Activated naive CD4-positive, alpha-beta T cell treated with anti-CD3 and anti-CD28 coated beads, Interleukin-2, amount 50 U/mL, for 72 hours (primary cell): ENCODE measurements around the gene MAP2K1. TPM values are rescaled to one million over a fixed set of nuclear protein-coding genes. Genes with fewer than 3 reads are reported as not detected.
"Not testable (repeated sequence)": the region's sequence is repeated elsewhere in the genome, so short reads cannot be mapped to it uniquely, and the experiment has no call there.

Experiments
- ATAC-seq, 2 donors: fragments of 150-1000 bp; cut with Tn5 transposase; 2 replicates each; pipeline ENCODE4 v1.10.0; 2021; ENCODE audit warnings: mild to moderate bottlenecking in 2 of 2, moderate library complexity in 2 of 2
- DNase-seq, 2 donors: peaks; one replicate each; pipeline ENCODE4 v3.0.0; 2021 to 2022; ENCODE audit warnings: low spot score in 2 of 2
- H3K27ac Mint-ChIP-seq, 2 donors: one replicate each; pipeline ENCODE4 v1.8.0; 2022; ENCODE audit warnings: mild to moderate bottlenecking in 2 of 2, mixed read lengths in 2 of 2
- H3K36me3 Mint-ChIP-seq, 2 donors: one replicate each; pipeline ENCODE4 v1.8.0; 2022; ENCODE audit warnings: mixed read lengths in 2 of 2
- H3K9me3 Mint-ChIP-seq, 2 donors: one replicate each; pipeline ENCODE4 v1.8.0; 2022; ENCODE audit warnings: mixed read lengths in 2 of 2
- total RNA-seq, 2 donors: library from RNA; stranded (reverse); gene quantifications; one replicate each; pipeline ENCODE4 v1.2.3, GENCODE V29; 2022

The MAP2K1 gene
- total RNA-seq, 2 donors from 2014 or later = 78.8 to 131 TPM

DNA sequence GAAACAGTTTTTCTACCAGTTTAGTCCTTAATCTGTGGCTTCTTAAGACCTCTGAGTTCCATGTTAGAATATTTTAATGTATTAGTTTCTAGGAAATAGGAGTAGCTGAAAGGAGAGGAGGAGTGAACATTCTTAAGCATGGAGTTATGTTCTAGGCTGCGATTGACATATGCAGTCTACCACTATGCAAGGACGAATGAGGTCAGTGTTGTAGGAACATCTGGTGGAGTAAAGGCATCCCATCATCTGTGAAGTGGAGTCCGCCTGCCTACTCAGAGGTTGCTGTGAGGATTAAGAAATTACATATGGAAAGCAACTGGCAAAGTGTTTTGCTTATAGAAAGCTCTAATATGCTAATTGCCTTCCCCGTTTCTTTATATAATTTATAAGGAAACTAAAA, 65.7 kb downstream of the MAP2K1 start:
- H3K27ac Mint-ChIP-seq = peak overlapping the region in 1 of 2 donors; percentile 80
- no peak for ATAC-seq
- peaks cover 0 to 4% of the 10 kb centered on the region in 2 donors for H3K9me3 Mint-ChIP-seq
- no peak for DNase-seq
- H3K36me3 Mint-ChIP-seq = peaks cover under 1 to 37% of the 10 kb centered on the region in 2 donors

- DNase-seq (no peak), ATAC-seq (no peak)
- peaks cover 0 to 33% of the 10 kb centered on the region in 2 donors for H3K36me3 Mint-ChIP-seq
- no peak overlapping the region for H3K27ac Mint-ChIP-seq
- peaks cover 0 to 3% of the 10 kb centered on the region in 2 donors for H3K9me3 Mint-ChIP-seq
These were observed 66.4 kb downstream of the MAP2K1 start for GRCh38 chr15:66452971-66453580.

DNA sequence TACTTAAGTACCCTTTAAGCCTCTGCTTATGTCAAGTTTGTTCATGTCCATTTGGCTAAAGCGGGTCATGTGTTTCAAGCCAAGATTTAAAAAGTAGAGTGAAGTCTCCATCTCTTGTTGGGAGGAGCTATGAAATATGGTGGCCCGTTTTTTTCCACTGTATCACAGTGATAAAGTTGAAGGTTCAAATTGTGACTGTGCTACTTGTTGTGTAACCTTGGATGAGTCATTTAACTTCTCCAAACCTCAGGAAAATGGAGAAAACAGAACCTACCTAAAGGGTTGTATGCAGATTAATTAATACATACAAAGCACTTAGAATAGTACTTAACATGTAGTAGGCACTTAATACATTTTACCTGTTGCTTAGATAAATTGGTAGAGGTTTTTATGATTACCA, 67.4 kb downstream of the MAP2K1 start:
- Mint-ChIP-seq H3K9me3 (no peaks in the 10 kb centered on the region), H3K27ac (peak overlapping the region in 1 of 2 donors; percentile 46), H3K36me3 (peaks cover 0 to 22% of the 10 kb centered on the region in 2 donors)
- no peak for DNase-seq
- ATAC-seq = no peak

GRCh38 chr15:66456211-66456610, 69.5 kb downstream of the MAP2K1 start:
- peaks cover 9 to 31% of the 10 kb centered on the region in 2 donors for H3K36me3 Mint-ChIP-seq
- H3K9me3 Mint-ChIP-seq = no peaks in the 10 kb centered on the region
- ATAC-seq (peak; percentile 82 to 83), DNase-seq (no peak)
- H3K27ac Mint-ChIP-seq = peak overlapping the region in 1 of 2 donors; percentile 37

- Mint-ChIP-seq H3K27ac (peak overlapping the region; percentile 59 to 77), H3K9me3 (no peaks in the 10 kb centered on the region), H3K36me3 (peaks cover 13 to 29% of the 10 kb centered on the region in 2 donors)
- ATAC-seq (no peak), DNase-seq (no peak)
These were observed 73.3 kb downstream of the MAP2K1 start for GRCh38 chr15:66459818-66460615.

DNA sequence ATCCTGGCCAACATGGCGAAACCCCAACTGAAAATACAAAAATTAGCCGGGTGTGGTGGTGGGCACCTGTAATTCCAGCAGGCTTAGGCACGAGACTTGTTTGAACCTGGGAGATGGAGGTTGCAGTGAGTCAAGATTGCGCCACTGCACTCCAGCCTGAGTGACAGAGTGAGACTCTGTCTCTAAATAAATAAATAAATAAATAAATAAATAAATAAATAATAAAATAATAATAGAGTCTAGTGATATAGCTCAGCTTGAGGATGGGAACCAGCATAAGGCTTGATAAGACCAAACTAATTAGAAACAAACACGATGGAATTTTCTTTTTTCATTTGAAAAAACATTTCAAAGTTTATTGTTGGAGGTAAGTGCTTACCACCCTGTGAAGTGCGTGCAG, 74.6 kb downstream of the MAP2K1 start:
- not testable (repeated sequence) for DNase-seq, ATAC-seq, H3K9me3 Mint-ChIP-seq
- Mint-ChIP-seq H3K27ac (peak overlapping the region in 1 of 2 donors; percentile 59), H3K36me3 (peaks cover 13 to 36% of the 10 kb centered on the region in 2 donors)

- H3K27ac Mint-ChIP-seq = no peak overlapping the region
These were observed 75.2 kb downstream of the MAP2K1 start for GRCh38 chr15:66461917-66462316.

DNA sequence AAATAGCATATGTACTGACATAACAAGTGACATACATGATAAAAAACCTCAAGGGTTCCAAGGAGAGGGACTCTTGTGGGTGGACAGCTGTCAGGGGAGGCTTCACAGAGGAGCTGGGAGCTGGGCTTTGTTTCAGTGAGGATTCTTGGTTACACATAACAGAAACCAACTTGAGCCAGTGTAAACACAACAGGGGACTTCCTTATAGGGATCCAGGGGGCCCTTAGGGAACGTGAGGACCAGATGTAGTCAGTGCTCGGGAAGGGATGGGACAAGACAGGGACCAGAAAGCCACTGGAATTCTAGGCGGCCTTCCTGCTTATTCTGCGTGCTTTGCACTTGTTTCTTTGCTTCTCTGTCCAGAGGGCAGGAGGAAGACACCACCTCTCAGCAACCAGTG, 75.9 kb downstream of the MAP2K1 start:
- DNase-seq (no peak), ATAC-seq (peak in 1 of 2 donors; percentile 27)
- no peak overlapping the region for H3K27ac Mint-ChIP-seq
- H3K36me3 Mint-ChIP-seq = peaks cover 13 to 37% of the 10 kb centered on the region in 2 donors
- no peaks in the 10 kb centered on the region for H3K9me3 Mint-ChIP-seq

More at GRCh38 chr15:66461917-66462316, 75.2 kb downstream of the MAP2K1 start:
- no peak for ATAC-seq
- Mint-ChIP-seq H3K36me3 (peaks cover 13 to 36% of the 10 kb centered on the region in 2 donors), H3K9me3 (no peaks in the 10 kb centered on the region)
- no peak for DNase-seq

DNA sequence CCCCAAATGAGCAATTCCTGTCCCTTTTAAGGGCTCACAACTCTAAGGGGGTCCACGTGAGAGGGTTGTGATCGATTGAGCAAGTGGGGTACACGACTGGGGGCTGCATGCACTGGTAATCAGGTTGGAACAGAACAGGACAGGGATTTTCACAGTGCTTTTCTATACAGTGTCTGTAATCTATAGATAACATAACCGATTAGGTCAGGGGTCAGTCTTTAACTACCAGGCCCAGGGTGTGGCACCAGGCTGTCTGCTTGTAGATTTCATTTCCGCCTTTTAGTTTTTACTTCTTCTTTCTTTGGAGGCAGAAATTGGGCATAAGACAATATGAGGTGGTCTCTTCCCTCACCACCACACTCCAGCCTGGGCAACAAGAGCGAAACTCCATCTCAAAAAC, 78.6 kb downstream of the MAP2K1 start:
- DNase-seq, H3K27ac Mint-ChIP-seq, ATAC-seq, H3K9me3 Mint-ChIP-seq: not testable (repeated sequence)
- peaks cover 5 to 43% of the 10 kb centered on the region in 2 donors for H3K36me3 Mint-ChIP-seq

GRCh38 chr15:66467162-66468040, 80.7 kb downstream of the MAP2K1 start:
- H3K36me3 Mint-ChIP-seq = peaks cover 4 to 43% of the 10 kb centered on the region in 2 donors
- not testable (repeated sequence) for H3K9me3 Mint-ChIP-seq, ATAC-seq, DNase-seq
- H3K27ac Mint-ChIP-seq = peak overlapping the region; percentile 42 to 55

DNA sequence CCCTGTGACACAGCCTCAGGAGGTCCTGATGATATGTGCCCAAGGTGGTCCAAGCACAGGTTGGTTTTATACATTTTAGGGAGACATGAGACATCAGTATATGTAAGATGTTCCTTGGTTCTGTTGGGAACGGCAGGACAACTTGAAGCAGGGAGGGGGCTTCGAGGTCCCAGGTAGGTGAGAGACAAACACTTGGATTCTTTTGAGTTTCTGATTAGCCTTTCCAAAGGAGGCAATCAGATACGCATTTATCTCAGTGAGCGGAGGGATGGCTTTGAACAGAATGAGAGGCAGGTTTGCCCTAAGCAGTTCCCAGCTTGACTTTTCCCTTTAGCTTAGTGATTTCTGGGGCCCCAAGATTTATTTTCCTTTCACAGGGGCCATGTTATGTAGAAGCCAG, 84.1 kb downstream of the MAP2K1 start:
- not testable (repeated sequence) for DNase-seq, ATAC-seq, H3K9me3 Mint-ChIP-seq
- Mint-ChIP-seq H3K36me3 (peaks cover 0 to 28% of the 10 kb centered on the region in 2 donors), H3K27ac (peak overlapping the region in 1 of 2 donors; percentile 68)

GRCh38 chr15:66472176-66472999, 85.7 kb downstream of the MAP2K1 start:
- Mint-ChIP-seq H3K27ac (peak overlapping the region; percentile 6 to 67), H3K9me3 (no peaks in the 10 kb centered on the region), H3K36me3 (peaks cover 0 to 28% of the 10 kb centered on the region in 2 donors)
- DNase-seq = peak in 1 of 2 donors; percentile 31
- peak; percentile 86 to 91 for ATAC-seq

DNA sequence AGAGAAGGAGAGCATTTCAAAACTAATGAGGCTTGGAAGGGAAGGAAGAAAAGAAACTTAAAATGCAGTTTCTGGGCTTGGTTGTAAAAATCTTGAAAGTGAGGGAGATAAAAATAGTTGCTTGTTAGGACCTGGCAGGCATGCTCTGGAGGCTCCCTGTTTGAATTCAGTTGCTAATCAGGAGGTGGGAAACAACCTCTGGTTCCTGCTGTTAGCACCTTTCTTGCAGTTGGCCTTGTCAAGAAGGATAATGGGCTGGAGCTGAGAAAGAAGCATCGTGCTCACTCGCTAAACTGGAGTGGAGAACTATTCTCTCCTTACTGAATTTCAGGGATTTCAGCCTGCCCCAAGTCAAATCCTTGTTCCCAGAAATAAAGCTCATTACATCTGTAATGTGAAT, 87.4 kb downstream of the MAP2K1 start:
- DNase-seq (no peak), ATAC-seq (no peak)
- H3K36me3 Mint-ChIP-seq = peaks cover 0 to 21% of the 10 kb centered on the region in 2 donors
- no peak overlapping the region for H3K27ac Mint-ChIP-seq
- no peaks in the 10 kb centered on the region for H3K9me3 Mint-ChIP-seq

GRCh38 chr15:66474963-66475362, 88.3 kb downstream of the MAP2K1 start:
- Mint-ChIP-seq H3K9me3 (no peaks in the 10 kb centered on the region), H3K36me3 (peaks cover 0 to 20% of the 10 kb centered on the region in 2 donors), H3K27ac (peak overlapping the region in 1 of 2 donors; percentile 86)
- DNase-seq (no peak), ATAC-seq (no peak)

DNA sequence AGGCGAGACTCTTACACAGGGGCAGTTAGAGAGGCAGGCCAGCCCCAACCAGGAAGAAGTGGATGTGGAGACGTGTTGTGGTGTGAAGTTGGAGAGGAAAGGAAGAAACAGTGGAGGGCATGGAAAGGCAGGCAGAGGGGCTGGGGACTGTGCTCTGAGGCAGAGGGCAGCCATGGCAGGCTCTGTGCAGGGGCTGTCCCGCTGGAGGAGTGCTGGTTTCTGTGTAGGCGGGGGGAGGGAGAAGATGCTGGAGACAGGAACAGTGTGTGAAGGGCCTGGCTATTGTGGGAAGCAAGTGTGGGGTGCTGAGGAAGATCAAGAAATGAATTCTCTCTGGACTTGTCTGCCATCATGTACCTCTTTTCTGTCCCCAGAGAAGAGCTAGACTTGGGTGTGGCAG, 89.8 kb downstream of the MAP2K1 start:
- ATAC-seq = peak in 1 of 2 donors; percentile 77
- peaks cover 0 to 19% of the 10 kb centered on the region in 2 donors for H3K36me3 Mint-ChIP-seq
- no peak for DNase-seq
- no peaks in the 10 kb centered on the region for H3K9me3 Mint-ChIP-seq
- peak overlapping the region; percentile 68 to 98 for H3K27ac Mint-ChIP-seq

GRCh38 chr15:66477011-66477410, 90.3 kb downstream of the MAP2K1 start:
- Mint-ChIP-seq H3K27ac (peak overlapping the region in 1 of 2 donors; percentile 68), H3K9me3 (no peaks in the 10 kb centered on the region), H3K36me3 (peaks cover 0 to 21% of the 10 kb centered on the region in 2 donors)
- ATAC-seq = no peak
- no peak for DNase-seq
